Amniotic epithelial cell (primary cell): ENCODE measurements around the gene ACKR3.
A peak's percentile ranks its signal among the peaks of the same experiment; 100 is the strongest.

Source experiments
- DNase-seq: peaks from one replicate; pipeline ENCODE4 v3.0.0-alpha.2; 2010; ENCODE audit warnings: low read depth

ACKR3 gene

DNA sequence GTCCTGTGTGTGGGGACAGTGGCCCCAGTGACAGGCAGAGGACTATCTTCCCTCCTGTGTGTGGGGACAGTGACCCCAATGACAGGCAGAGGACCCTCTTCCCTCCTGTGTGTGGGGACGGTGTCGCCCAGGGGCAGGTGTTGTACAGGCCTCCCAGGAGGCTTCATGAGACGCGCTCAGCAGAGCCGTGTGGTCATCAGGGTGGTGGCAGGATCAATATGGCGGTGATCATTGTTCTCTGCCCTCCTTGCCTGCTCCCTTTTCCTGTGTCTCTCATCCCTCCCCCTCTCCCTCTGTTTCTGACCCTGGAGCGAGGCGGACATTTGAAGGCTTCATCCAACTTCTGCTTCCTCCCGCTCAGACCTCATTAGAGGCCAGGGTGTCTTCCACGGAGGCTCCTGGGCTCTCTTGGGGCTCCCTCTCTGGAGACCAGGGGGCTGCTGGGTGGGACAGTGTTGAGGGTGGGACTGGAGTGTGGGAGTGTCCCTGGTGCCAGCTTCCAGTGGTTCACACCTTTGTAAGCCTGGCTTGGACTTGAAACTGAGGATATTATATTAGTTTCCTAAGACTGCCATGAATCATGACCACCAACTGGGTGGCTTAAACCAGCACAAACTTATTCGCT is 59.5 kb downstream of the ACKR3 start:
- DNase-seq: no peak

DNA sequence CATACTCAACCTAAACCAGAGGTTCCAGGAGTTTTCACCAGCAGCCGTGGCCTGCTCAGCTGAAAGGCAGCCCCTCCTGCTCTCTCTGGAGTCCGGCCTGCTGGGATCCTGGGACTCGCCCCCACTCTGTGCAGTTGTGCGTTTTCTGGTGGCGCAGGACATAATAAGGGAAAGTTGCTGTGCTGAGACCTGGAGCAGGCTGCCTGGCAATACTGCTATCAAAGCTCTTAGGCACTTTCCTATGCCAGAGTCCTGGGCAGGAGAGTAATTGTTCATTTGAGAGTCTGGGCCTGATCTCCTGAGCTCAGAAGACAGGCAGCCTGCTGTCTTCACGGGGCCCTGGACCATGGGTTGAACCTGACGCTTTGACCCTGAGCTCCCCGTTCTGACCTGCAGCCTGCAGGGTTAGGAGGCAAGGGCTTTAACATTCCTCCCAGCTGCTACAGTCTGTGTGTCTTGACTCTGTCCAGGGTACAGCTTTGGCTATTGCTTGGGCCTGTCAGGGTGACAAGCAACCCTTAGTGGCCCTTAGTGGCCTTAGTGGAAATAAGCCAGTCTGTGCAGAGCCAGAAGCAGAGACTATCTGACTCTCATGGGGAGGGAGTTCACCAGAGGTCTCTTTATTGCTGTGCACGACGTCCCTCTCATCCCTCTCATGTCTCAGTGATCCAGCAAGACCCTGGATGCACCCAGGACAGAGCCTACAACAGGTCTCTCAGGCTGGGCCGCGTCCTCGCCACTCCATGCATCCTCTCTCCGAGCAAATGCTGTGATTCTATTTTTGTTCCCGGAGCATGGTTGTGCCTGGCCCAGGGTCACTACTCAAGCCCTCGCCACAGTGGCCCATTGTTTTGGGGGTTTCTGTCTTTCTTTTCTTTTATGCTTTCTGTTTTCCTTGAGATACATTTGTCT is 60.6 kb downstream of the ACKR3 start:
- DNase-seq: no peak

DNA sequence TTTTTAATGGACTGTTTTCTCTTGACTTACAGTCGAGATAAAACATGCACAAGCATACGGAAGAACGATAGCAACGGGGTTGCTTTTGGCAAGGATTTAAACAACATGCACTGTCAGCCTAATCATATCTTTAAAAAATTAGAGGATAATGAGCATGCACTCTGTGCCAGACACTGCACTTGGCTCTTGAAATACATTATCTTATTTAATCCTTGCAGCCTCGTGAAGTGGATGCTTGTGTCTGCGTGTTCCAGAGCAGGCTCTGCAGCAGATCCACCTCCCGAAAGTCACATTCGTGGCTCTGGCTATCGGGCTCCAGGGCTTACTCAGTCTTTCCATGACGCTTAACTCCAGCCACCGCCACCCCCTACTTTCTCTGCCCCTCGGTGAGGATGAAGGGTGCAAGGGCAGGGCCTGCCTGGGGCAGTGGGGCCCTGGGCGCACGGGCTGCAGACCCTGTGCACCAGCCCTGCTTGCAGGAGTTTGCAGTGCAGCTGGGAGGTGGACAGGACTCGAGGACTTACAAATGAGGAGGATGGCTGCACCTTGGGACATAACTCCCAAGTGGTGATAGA is 61.7 kb downstream of the ACKR3 start:
- peak; percentile 72 for DNase-seq

DNA sequence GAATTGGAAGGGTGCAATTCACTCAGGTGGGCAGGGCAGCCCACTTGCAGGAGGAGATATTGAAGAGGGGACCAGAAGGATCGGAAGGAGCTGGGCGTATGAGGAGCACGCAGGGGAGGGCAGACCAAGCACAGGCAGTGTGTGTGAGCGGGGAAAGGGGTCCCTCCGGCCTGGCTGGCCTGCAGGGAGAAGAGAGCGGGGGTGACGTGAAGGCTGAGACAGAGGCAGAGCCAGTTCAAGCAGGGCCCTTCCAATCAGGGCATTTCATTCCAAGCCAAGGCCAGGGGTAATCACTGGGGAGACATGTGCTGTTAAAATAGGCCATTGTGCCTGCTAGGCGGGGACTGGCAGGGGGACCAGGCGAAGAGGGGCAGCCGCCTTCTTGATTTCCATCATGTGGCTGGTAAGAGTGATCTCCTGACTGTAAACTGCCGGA is 62.2 kb downstream of the ACKR3 start:
- DNase-seq: no peak
